ENCODE measurements around the gene KRCC1.
A peak's percentile ranks its signal among the peaks of the same experiment; 100 is the strongest.
"Not testable (repeated sequence)": the region's sequence is repeated elsewhere in the genome, so short reads cannot be mapped to it uniquely, and the experiment has no call there.

KRCC1 gene

DNA sequence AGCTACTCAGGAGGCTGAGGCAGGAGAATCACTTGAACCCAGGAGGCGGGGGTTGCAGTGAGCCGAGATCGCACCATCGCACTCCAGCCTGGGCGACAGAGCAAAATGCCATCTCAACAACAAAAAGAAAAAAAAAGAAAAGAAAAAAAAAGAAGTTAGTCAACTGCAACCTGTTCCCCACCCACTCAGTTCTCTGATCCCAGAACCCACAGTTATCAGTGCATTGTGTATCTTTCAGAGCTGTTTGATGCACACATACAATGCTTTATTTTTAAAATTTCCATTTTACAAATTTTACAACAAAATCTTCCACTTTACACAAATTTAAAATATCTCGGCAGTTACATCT lies 53.2 kb downstream of the KRCC1 start (continued):
- TF ChIP-seq, protein P1, sequence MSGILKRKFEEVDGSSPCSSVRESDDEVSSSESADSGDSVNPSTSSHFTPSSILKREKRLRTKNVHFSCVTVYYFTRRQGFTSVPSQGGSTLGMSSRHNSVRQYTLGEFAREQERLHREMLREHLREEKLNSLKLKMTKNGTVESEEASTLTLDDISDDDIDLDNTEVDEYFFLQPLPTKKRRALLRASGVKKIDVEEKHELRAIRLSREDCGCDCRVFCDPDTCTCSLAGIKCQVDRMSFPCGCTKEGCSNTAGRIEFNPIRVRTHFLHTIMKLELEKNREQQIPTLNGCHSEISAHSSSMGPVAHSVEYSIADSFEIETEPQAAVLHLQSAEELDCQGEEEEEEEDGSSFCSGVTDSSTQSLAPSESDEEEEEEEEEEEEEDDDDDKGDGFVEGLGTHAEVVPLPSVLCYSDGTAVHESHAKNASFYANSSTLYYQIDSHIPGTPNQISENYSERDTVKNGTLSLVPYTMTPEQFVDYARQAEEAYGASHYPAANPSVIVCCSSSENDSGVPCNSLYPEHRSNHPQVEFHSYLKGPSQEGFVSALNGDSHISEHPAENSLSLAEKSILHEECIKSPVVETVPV (CRISPR knock-in tag; IDR thresholded peaks at IDR 0.05), result no peak
- no peak for TF ChIP-seq ARNTL (CRISPR knock-in tag; IDR thresholded peaks at IDR 0.05; ENCODE audit: borderline replicate concordance, low read depth)
- TF ChIP-seq, protein P2, sequence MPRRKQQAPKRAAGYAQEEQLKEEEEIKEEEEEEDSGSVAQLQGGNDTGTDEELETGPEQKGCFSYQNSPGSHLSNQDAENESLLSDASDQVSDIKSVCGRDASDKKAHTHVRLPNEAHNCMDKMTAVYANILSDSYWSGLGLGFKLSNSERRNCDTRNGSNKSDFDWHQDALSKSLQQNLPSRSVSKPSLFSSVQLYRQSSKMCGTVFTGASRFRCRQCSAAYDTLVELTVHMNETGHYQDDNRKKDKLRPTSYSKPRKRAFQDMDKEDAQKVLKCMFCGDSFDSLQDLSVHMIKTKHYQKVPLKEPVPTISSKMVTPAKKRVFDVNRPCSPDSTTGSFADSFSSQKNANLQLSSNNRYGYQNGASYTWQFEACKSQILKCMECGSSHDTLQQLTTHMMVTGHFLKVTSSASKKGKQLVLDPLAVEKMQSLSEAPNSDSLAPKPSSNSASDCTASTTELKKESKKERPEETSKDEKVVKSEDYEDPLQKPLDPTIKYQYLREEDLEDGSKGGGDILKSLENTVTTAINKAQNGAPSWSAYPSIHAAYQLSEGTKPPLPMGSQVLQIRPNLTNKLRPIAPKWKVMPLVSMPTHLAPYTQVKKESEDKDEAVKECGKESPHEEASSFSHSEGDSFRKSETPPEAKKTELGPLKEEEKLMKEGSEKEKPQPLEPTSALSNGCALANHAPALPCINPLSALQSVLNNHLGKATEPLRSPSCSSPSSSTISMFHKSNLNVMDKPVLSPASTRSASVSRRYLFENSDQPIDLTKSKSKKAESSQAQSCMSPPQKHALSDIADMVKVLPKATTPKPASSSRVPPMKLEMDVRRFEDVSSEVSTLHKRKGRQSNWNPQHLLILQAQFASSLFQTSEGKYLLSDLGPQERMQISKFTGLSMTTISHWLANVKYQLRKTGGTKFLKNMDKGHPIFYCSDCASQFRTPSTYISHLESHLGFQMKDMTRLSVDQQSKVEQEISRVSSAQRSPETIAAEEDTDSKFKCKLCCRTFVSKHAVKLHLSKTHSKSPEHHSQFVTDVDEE (CRISPR knock-in tag; IDR thresholded peaks at IDR 0.05), result no peak
- TF ChIP-seq TCF4 (CRISPR knock-in tag; IDR thresholded peaks at IDR 0.05; ENCODE audit: borderline replicate concordance), result no peak
- TF ChIP-seq, protein P3, sequence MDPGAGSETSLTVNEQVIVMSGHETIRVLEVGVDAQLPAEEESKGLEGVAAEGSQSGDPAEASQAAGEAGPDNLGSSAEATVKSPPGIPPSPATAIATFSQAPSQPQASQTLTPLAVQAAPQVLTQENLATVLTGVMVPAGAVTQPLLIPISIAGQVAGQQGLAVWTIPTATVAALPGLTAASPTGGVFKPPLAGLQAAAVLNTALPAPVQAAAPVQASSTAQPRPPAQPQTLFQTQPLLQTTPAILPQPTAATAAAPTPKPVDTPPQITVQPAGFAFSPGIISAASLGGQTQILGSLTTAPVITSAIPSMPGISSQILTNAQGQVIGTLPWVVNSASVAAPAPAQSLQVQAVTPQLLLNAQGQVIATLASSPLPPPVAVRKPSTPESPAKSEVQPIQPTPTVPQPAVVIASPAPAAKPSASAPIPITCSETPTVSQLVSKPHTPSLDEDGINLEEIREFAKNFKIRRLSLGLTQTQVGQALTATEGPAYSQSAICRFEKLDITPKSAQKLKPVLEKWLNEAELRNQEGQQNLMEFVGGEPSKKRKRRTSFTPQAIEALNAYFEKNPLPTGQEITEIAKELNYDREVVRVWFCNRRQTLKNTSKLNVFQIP (CRISPR knock-in tag; IDR thresholded peaks at IDR 0.05; ENCODE audit: borderline replicate concordance, low read depth), result no peak
- TF ChIP-seq ZC3H10 (CRISPR knock-in tag; IDR thresholded peaks at IDR 0.05), result no peak

DNA sequence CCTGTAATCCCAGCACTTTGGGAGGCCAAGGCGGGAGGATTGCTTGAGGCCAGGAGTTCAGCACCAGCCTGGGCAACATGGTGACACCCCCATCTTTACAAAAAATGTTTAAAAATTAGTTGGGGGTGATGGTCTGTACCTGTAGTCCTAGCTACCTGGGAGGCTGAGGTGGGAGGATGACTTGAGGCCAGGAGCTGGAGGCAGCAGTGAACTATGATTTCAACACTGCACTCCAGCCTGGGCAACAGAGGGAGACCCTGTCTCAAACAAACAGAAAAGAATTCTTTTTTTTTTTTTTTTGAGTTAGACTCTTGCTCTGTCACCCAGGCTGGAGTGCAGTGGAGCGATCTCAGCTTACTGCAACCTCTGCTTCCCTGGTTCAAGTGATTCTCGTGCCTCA lies 55.1 kb downstream of the KRCC1 start:
- not testable (repeated sequence) for ATAC-seq

DNA sequence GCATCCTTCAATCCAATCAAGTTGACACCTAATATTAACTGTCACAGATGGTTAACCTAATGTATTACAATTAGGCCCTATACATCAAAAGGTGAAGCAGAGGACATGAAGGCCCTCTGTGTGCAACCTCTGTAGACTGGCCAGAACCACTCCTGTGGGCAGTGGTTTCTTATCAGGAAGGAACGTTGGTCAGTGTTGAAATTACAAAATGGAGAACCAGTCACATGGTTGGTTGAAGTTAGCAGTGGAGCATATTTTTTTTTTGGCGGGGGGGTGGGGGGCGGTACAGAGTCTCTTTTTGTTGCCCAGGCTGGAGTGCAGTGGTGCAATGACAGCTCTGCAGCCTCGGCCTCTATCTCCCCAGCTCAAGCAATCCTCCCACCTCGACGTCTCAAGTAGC lies 59.0 kb downstream of the KRCC1 start:
- ATAC-seq, result no peak
- TF ChIP-seq, protein P2 (CRISPR knock-in tag; IDR thresholded peaks at IDR 0.05), result no peak
- TF ChIP-seq PPARA (CRISPR knock-in tag; IDR thresholded peaks at IDR 0.05; ENCODE audit: borderline replicate concordance), result no peak
- TF ChIP-seq, protein P4, sequence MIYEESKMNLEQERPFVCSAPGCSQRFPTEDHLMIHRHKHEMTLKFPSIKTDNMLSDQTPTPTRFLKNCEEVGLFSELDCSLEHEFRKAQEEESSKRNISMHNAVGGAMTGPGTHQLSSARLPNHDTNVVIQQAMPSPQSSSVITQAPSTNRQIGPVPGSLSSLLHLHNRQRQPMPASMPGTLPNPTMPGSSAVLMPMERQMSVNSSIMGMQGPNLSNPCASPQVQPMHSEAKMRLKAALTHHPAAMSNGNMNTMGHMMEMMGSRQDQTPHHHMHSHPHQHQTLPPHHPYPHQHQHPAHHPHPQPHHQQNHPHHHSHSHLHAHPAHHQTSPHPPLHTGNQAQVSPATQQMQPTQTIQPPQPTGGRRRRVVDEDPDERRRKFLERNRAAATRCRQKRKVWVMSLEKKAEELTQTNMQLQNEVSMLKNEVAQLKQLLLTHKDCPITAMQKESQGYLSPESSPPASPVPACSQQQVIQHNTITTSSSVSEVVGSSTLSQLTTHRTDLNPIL (CRISPR knock-in tag; IDR thresholded peaks at IDR 0.05; ENCODE audit: low read depth), result no peak
- no peak for TF ChIP-seq ZNF565 (CRISPR knock-in tag; conservative IDR thresholded peaks at IDR 0.05; ENCODE audit: low read depth)
- no peak for TF ChIP-seq TOX (CRISPR knock-in tag; IDR thresholded peaks at IDR 0.05; ENCODE audit: borderline replicate concordance)
- TF ChIP-seq CSDC2 (CRISPR knock-in tag; IDR thresholded peaks at IDR 0.05), result no peak
- TF ChIP-seq BACH2 (CRISPR knock-in tag; IDR thresholded peaks at IDR 0.05; ENCODE audit: borderline replicate concordance), result no peak
- TF ChIP-seq RARB (CRISPR knock-in tag; IDR thresholded peaks at IDR 0.05), result no peak
- TF ChIP-seq SNAI2 (CRISPR knock-in tag; IDR thresholded peaks at IDR 0.05), result no peak
- TF ChIP-seq OSR1 (CRISPR knock-in tag; IDR thresholded peaks at IDR 0.05), result no peak
- no peak for TF ChIP-seq ARNTL (CRISPR knock-in tag; IDR thresholded peaks at IDR 0.05; ENCODE audit: borderline replicate concordance, low read depth)
- no peak for TF ChIP-seq ZC3H10 (CRISPR knock-in tag; IDR thresholded peaks at IDR 0.05)

DNA sequence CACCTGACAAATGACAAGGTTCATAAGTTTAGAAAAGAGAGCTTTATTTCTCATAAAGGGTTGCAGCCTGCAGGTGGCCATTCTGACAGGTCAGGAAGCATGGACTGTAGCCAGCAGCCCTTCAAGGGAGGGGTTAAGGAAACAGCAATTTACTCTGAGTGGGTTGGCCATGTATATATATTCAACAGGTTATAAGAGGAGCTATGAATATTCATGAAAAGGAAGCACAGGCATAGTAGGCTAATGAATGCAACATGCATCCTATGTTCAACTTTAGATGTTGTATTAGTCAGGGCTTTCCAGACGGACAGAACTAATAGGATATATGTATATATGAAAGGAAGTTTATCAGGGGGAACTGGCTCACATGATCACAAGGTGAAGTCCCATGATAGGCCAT lies 59.8 kb downstream of the KRCC1 start:
- TF ChIP-seq, protein P4 (CRISPR knock-in tag; IDR thresholded peaks at IDR 0.05; ENCODE audit: low read depth), result no peak
- TF ChIP-seq ESRRG (CRISPR knock-in tag; IDR thresholded peaks at IDR 0.05) (no peak), SNAI2 (CRISPR knock-in tag; IDR thresholded peaks at IDR 0.05) (no peak), TCF4 (CRISPR knock-in tag; IDR thresholded peaks at IDR 0.05; ENCODE audit: borderline replicate concordance) (no peak), ZFP3 (CRISPR knock-in tag; IDR thresholded peaks at IDR 0.05) (no peak), ZNF565 (CRISPR knock-in tag; conservative IDR thresholded peaks at IDR 0.05; ENCODE audit: low read depth) (no peak), TOX (CRISPR knock-in tag; IDR thresholded peaks at IDR 0.05; ENCODE audit: borderline replicate concordance) (no peak), ISL1 (CRISPR knock-in tag; IDR thresholded peaks at IDR 0.05) (no peak), ZNF8 (CRISPR knock-in tag; IDR thresholded peaks at IDR 0.05) (no peak), RARB (CRISPR knock-in tag; IDR thresholded peaks at IDR 0.05) (no peak)
- TF ChIP-seq, protein P1 (CRISPR knock-in tag; IDR thresholded peaks at IDR 0.05), result no peak

DNA sequence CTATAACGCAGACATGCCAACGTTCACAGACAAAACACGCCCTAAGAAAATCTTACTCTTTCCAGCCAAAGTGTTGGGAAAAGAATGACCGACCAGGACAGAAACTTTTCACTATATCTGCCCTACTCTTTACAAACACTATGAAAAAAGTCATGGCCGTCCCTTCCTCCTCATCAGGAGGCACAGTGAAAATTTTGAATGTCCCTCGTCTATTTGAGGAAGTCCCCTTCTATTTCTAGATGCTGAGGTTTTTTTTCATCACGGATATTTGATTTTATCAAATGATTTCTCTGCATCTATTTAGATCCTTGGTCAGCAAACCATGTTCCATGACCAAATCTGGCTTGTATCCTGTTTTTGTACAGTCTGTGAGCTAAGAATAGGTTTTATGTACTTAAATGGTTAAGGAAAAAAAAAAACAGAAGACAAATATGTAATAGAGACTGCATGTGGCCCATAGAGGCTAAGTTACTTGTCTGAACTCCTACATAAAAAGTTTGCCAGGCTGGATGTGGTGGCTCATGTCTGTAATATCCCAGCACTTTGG lies 61.2 kb downstream of the KRCC1 start:
- ATAC-seq, result not testable (repeated sequence)

More for the DNA sequence above, 59.8 kb downstream of the KRCC1 start:
- no peak for ATAC-seq

DNA sequence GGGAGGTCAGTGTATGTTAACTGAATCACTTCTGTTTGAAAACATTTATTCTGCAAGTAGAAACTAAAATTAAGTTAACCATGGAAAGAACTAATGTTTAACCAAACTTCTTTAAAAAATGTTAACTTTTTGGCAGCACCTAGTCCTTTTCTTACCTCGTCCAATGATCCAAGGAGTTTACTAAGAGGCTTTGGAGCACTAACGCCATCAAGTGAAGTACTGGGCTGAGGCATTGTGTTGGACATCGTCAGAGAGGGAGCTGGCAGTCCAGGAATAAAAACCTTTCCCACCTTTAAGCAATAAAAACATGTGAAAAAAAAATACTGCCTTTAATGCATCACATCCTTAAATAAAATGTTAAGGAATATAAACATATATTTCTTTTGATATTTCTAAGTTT lies 63.0 kb downstream of the KRCC1 start:
- peak; percentile 50; the same call in 2 of the 3 replicates for ATAC-seq

Measured in SK-N-SH treated with all-trans-retinoic acid at 6 μM for 48 hours (cell line).